Smooth muscle cell (in vitro differentiated cells): ENCODE results near the gene FSCN2. TPM values are rescaled to one million over a fixed set of nuclear protein-coding genes. Genes with fewer than 3 reads are reported as not detected.

Source experiments
- DNase-seq: peaks from one replicate; lab custom pipeline; 2025; ENCODE audit not compliant: unreplicated experiment; lab: John Stamatoyannopoulos, UW
- H2AFZ ChIP-seq: fragments of 200-600 bp; sonication (generic); 2 replicates; pipeline ENCODE4 v1.6.0; 2016; ENCODE audit warnings: antibody characterized with exemption, low read depth, mild to moderate bottlenecking
- H3F3A ChIP-seq: fragments of 200-600 bp; sonication (generic); 2 replicates; pipeline ENCODE4 v1.6.0; 2017; ENCODE audit warnings: antibody characterized with exemption, low read depth
- H3K27ac ChIP-seq: fragments of 200-600 bp; sonication (generic); 2 replicates; pipeline ENCODE4 v1.5.1; 2016; ENCODE audit warnings: low read depth, mild to moderate bottlenecking
- H3K27me3 ChIP-seq: fragments of 200-600 bp; sonication (generic); 2 replicates; pipeline ENCODE4 v1.6.1; 2016; ENCODE audit warnings: low read depth, mild to moderate bottlenecking
- H3K36me3 ChIP-seq: fragments of 200-600 bp; sonication (generic); 2 replicates; pipeline ENCODE4 v1.5.1; 2016; ENCODE audit warnings: low read depth
- H3K4me1 ChIP-seq: fragments of 200-600 bp; sonication (generic); 2 replicates; pipeline ENCODE4 v1.5.1; 2016; ENCODE audit warnings: low read depth
- H3K4me2 ChIP-seq: fragments of 200-600 bp; sonication (generic); 2 replicates; pipeline ENCODE4 v1.6.0; 2016; ENCODE audit warnings: mild to moderate bottlenecking
- H3K4me3 ChIP-seq: fragments of 200-600 bp; sonication (generic); 2 replicates; pipeline ENCODE4 v1.5.1; 2016; ENCODE audit warnings: mild to moderate bottlenecking
- H3K79me2 ChIP-seq: fragments of 200-600 bp; sonication (generic); 2 replicates; pipeline ENCODE4 v1.6.0; 2016; ENCODE audit warnings: low read depth, mild to moderate bottlenecking
- H3K9ac ChIP-seq: fragments of 200-600 bp; sonication (generic); 2 replicates; pipeline ENCODE4 v1.6.0; 2016; ENCODE audit warnings: low read depth
- H3K9me3 ChIP-seq: fragments of 200-600 bp; sonication (generic); replicated peaks from 2 replicates; pipeline ENCODE4 v1.5.1; 2016; ENCODE audit warnings: low read depth
- H4K20me1 ChIP-seq: fragments of 200-600 bp; sonication (generic); 2 replicates; pipeline ENCODE4 v1.6.0; 2016; ENCODE audit warnings: low read depth
- WGBS: methylation state at CpG from one replicate; pipeline ENCODE4 v1.1.7; 2016; ENCODE audit warnings: low lambda C conversion rate; 5-methylcytosine and 5-hydroxymethylcytosine counted together
- polyA plus RNA-seq: library from polyadenylated mRNA; unstranded; fragments of >200 nt; fragmentation: Nextera tagmentation; extraction: Ambion mirVana; gene quantifications from 2 replicates; pipeline ENCODE4 v1.2.1, GENCODE V29; 2016
- small RNA-seq: library from RNA; depleted of rRNA; stranded (forward); fragments of <200 nt; gene quantifications from one replicate; pipeline ENCODE3, GENCODE V24; 2014
- total RNA-seq: library from RNA; depleted of rRNA; stranded (reverse); fragments of >200 nt; gene quantifications from 2 replicates; pipeline ENCODE4 v1.2.3, GENCODE V29; 2014
- TF ChIP-seq, protein P1 (sequence below): fragments of 200-600 bp; sonication (generic); IDR thresholded peaks from 2 replicates; pipeline ENCODE4 v1.5.1; 2017; ENCODE audit warnings: borderline replicate concordance, mild to moderate bottlenecking, antibody characterized with exemption; ENCODE audit not compliant: insufficient read depth, poor library complexity, severe bottlenecking

FSCN2 gene
- total and polyA plus RNA-seq, 2 experiments from 2014 or later: 0.63 to 0.72 TPM

GRCh38 chr17:81586096-81586495, 57.9 kb downstream of the FSCN2 start:
- Histone ChIP-seq H3K79me2 (peaks cover 10% of the 10 kb centered on the region), H3K36me3 (peaks cover 11% of the 10 kb centered on the region), H3K9ac (no peak overlapping the region), H3K4me2 (no peak overlapping the region), H3K9me3 (no peaks in the 10 kb centered on the region), H4K20me1 (peaks cover 32% of the 10 kb centered on the region), H3F3A (no peaks in the 10 kb centered on the region), H3K27me3 (no peaks in the 10 kb centered on the region), H3K4me3 (no peak overlapping the region), H3K27ac (no peak overlapping the region), H2AFZ (no peak overlapping the region), H3K4me1 (no peaks in the 10 kb centered on the region)
- WGBS: 93% methylated on average over 4 of the region's 4 CpGs
- no peak for DNase-seq
- TF ChIP-seq, protein P1, sequence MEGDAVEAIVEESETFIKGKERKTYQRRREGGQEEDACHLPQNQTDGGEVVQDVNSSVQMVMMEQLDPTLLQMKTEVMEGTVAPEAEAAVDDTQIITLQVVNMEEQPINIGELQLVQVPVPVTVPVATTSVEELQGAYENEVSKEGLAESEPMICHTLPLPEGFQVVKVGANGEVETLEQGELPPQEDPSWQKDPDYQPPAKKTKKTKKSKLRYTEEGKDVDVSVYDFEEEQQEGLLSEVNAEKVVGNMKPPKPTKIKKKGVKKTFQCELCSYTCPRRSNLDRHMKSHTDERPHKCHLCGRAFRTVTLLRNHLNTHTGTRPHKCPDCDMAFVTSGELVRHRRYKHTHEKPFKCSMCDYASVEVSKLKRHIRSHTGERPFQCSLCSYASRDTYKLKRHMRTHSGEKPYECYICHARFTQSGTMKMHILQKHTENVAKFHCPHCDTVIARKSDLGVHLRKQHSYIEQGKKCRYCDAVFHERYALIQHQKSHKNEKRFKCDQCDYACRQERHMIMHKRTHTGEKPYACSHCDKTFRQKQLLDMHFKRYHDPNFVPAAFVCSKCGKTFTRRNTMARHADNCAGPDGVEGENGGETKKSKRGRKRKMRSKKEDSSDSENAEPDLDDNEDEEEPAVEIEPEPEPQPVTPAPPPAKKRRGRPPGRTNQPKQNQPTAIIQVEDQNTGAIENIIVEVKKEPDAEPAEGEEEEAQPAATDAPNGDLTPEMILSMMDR: no peak

Small RNA genes lying within 50 kb of the gene (small RNA-seq; reads per million reads assigned to genes)
- gene RF00019: not detected

Other genes with a start within 250 kb of the FSCN2 start
- 61.4 and 61.6 TPM in 2 replicates for gene SLC38A10, start 233.1 kb upstream of the FSCN2 start, total RNA-seq
- gene SLC38A10, start 233.1 kb upstream of the FSCN2 start, polyA plus RNA-seq: 97.1 and 98.4 TPM in 2 replicates
- 4.6 and 5.4 TPM in 2 replicates for gene BAHCC1, start 132.9 kb upstream of the FSCN2 start, total RNA-seq
- gene BAHCC1, start 132.9 kb upstream of the FSCN2 start, polyA plus RNA-seq: 3.2 and 3.9 TPM in 2 replicates
- gene ACTG1, start 15.6 kb upstream of the FSCN2 start, total RNA-seq: 6,157 and 6,793 TPM in 2 replicates
- gene ACTG1, start 15.6 kb upstream of the FSCN2 start, polyA plus RNA-seq: 5,089 and 5,332 TPM in 2 replicates
- gene FAAP100, start 24.0 kb downstream of the FSCN2 start, total RNA-seq: 17.9 and 19.4 TPM in 2 replicates
- 25.4 and 28.5 TPM in 2 replicates for gene FAAP100, start 24.0 kb downstream of the FSCN2 start, polyA plus RNA-seq
- gene NPLOC4, start 108.7 kb downstream of the FSCN2 start, total RNA-seq: 46.3 and 58.1 TPM in 2 replicates
- gene NPLOC4, start 108.7 kb downstream of the FSCN2 start, polyA plus RNA-seq: 52.0 and 60.9 TPM in 2 replicates
- gene TSPAN10, start 108.8 kb downstream of the FSCN2 start, total RNA-seq: 0.67 and 2.6 TPM in 2 replicates
- 1.2 and 3.4 TPM in 2 replicates for gene TSPAN10, start 108.8 kb downstream of the FSCN2 start, polyA plus RNA-seq
- gene PDE6G, start 128.2 kb downstream of the FSCN2 start, total RNA-seq: 1.3 and 14.5 TPM in 2 replicates
- 3.2 and 5.3 TPM in 2 replicates for gene PDE6G, start 128.2 kb downstream of the FSCN2 start, polyA plus RNA-seq
- gene OXLD1, start 138.2 kb downstream of the FSCN2 start, total RNA-seq: 13.0 and 26.6 TPM in 2 replicates
- 32.1 and 32.3 TPM in 2 replicates for gene OXLD1, start 138.2 kb downstream of the FSCN2 start, polyA plus RNA-seq
- gene CCDC137, start 138.4 kb downstream of the FSCN2 start, total RNA-seq: 5.0 and 8.1 TPM in 2 replicates
- 24.6 and 30.2 TPM in 2 replicates for gene CCDC137, start 138.4 kb downstream of the FSCN2 start, polyA plus RNA-seq
- gene ARL16, start 155.4 kb downstream of the FSCN2 start, total RNA-seq: 22.3 and 24.0 TPM in 2 replicates
- gene ARL16, start 155.4 kb downstream of the FSCN2 start, polyA plus RNA-seq: 62.1 and 77.3 TPM in 2 replicates
- 64.9 and 68.0 TPM in 2 replicates for gene HGS, start 155.6 kb downstream of the FSCN2 start, total RNA-seq
- gene HGS, start 155.6 kb downstream of the FSCN2 start, polyA plus RNA-seq: 164 and 194 TPM in 2 replicates
- gene MRPL12, start 175.0 kb downstream of the FSCN2 start, total RNA-seq: 16.5 and 22.2 TPM in 2 replicates
- gene MRPL12, start 175.0 kb downstream of the FSCN2 start, polyA plus RNA-seq: 83.6 and 92.4 TPM in 2 replicates
- gene SLC25A10, start 183.9 kb downstream of the FSCN2 start, total RNA-seq: 8.4 and 11.3 TPM in 2 replicates
- 13.0 and 21.0 TPM in 2 replicates for gene SLC25A10, start 183.9 kb downstream of the FSCN2 start, polyA plus RNA-seq